CD4-positive, alpha-beta T cell treated with Interleukin-15 for 4 hours (primary cell): ENCODE results near the gene KLHDC4.
"Not testable (repeated sequence)": the region's sequence is repeated elsewhere in the genome, so short reads cannot be mapped to it uniquely, and the experiment has no call there.

Experiments used
- DNase-seq: peaks from one replicate; pipeline ENCODE4 v3.0.0-alpha.2; 2020; ENCODE audit warnings: low spot score

Gene KLHDC4

GRCh38 chr16:87765776-87766484 is at the start of gene KLHDC4:
KLHDC4 (minus strand) TSS chr16:87765986; CDS start chr16:87765890, 96 bp downstream.
- DNase-seq: peak; percentile 88

- DNase-seq: no peak
Measured at GRCh38 chr16:87815567-87815966, 49.8 kb upstream of the KLHDC4 start.

DNA sequence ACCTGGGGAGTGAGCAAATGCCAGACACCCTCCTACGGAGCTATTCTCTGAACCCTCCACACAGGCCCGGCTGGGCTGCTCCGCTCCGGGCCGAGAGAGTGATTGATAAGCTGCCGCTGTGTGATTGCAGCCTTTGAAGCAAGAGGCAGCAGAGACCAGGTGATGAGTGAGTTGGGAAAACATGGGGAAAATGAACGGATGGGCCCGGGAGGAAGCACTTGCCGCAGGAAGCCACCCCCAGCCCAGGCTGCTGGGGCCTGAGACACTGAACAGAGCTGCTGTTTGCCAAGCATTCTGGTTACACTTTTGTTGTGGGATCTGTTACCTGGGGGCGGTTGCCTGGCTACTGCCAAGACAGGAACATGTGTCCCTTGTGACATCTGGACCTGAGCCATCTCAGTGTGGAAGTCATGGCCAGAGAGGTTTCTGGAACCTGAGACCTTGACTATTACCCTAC is 46.4 kb upstream of the KLHDC4 start:
- DNase-seq: no peak

GRCh38 chr16:87811454-87811853 is 45.7 kb upstream of the KLHDC4 start:
- not testable (repeated sequence) for DNase-seq

DNA sequence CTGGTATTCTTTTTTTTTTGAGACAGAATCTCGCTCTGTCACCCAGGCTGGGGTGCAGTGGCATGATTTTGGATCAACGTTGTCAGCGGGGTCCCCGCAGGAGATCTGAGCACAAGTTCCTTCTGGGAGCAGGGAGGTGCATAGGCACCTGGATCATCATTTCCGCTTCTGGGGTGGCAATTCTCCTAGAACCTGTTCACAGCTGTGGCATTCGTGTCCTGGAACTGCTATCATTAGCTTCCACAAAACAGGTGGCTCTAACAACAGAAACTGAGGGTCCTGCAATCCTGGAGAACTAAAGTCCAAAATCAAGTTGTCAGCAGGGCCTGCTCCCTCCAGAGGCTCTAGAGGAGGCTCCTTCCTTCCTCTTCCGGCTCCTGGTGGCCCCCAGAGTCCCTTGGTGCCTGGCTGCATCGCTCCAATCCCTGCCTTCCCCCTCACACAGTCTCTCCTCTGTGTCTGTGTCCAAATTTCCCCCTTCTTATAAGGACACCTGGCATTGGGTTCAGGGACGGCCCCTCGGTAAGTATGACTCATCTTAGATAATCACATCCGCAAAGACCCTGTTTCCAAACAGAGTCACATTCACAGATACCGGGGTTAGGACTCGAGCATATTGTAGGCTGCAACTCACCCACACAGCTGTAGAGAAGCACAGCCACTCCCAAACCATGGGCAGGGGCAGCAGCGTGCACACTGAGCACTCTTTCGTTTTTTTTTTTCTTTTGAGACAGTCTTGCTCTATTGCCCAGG is 43.5 kb upstream of the KLHDC4 start:
- DNase-seq: no peak

DNA sequence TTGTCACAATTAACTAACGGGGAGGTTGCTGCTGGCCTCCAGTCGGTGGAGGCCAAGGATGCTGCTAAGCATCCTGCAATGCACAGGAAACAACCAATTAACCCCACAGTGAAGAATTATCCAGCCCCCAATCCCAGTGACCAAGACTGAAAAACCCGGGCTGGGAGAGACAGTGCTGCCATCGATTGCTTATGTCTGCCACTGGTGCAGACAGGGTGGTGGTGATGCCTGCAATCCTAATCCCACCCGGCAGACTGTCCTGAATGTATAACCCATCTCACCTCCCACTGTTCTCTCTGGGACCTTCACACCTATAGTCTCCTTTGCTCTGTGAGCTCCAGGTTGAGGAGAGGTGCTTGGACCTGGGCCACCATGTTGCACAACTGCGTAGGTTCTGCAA is 42.3 kb upstream of the KLHDC4 start:
- DNase-seq: no peak

DNA sequence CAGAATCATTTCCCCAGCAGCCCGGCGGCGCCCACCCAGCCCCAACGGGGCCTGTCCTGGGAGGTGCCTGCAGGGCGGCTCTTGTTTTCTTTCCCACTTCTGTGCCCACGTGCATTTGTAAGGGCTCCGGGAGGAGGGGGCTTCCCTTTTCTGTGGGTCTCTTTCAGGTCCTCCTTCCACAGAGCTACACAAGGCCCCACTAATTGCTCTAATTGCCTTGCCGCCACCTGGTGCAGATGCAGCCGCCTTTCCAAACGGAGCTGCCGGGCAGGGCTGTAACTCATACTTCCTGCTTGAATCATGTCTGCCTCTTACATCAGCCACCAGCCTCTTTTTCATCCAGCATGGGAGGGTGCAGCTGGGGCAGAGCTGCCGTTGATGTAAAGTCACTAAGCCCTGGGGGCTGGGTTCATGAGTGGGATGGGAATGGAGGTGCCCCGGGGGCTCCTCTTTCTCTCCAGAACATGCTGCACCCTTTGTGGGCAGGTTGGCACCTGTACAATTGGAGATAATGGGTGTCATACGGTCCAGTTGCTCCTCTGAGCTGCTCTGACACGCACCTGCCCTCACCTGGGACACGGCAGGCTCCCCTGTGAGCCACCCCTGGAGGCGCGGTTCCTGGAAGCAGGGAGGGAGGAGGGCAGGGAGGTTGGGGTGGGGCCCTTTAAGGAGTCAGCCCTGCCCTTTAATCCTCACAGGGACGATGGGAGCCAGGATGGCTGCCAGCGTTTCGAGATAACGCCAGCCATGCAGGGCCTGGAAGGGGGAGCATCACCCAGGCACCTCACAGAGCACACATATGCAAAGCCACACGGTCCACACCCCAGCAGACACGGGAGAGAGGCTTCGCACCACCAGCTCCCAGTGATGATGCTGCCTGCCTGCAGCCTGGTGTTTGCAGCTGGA is 41.1 kb upstream of the KLHDC4 start:
- DNase-seq: peak; percentile 30

DNA sequence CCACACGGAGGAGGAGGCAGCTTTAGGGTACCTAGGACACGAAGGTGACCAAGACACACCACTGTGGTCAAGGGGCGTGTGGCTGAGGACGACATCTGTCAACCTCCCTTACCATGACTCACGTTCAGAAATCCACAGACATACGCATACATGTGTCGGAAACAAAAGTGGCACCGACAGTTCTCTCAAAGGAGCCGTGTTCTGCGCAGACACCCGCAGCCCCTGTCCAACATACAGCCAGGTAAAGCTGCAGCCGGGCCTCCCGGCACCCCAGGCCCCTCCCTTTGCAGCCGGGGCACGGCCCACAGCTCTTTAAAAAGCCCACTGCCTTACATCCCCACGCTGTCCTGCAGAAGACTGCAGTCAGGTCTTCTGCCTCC is 40.5 kb upstream of the KLHDC4 start:
- DNase-seq: peak; percentile 2

DNA sequence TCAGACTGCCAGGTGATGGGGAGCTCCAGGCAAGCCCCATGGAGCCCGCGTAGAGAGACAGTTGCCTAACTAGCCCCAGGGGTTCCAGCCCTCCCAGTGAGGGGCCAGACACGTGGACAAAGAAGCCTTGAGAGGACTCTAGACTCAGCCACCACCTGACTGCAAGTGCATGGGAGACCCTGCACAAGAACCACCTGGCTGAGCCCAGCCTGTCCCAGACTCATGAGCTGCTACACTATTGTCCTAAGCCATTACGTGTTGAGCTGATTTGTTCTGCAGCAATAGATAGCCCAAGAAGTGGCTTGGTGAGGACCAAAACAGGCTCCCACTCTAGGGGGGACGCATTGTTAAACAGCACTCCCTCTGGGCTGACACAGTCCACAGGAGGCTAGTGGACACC is 37.6 kb upstream of the KLHDC4 start:
- no peak for DNase-seq

DNA sequence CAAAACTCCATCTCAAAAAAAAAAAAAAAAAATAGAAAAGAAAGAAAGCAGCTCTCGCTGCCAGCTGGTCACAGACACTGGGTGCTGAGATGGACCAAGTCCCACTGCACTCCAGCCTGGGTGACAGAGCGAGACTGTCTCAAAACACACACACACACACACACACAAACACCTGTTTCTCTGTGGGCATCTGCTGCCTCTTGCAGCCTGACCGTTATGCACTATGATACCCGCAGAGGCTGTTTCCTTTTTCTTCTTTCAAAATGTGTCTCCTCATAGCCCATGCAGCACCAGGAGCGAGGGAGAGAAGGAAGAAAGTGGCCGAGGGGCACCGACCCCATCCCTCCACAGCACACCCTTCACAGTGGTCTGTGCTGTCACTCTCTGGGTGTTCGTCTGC is 36.9 kb upstream of the KLHDC4 start:
- no peak for DNase-seq

- no peak for DNase-seq
Measured at GRCh38 chr16:87801679-87802259, 36.0 kb upstream of the KLHDC4 start.

GRCh38 chr16:87800497-87800896 is 34.7 kb upstream of the KLHDC4 start:
- DNase-seq: no peak

DNA sequence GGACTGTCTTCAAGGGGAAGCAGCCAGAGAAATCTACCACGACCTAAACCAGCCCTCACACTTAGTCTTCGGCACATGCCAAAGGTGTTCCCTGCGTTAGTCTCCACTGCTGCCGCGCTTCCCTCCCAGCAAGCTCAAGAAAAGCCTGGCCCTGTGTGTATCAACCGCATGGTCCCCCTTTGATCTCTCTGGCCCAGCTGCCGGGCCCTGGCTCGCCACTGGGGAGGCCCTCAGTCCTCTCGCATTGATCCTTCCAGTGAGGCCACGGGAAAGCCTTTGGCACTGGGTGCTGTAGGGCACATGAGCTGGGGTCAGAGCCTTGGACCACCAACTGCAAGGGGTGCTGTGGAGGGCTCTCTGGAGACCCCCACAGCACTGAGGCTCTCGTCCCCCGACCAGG is 29.6 kb upstream of the KLHDC4 start:
- DNase-seq: no peak

GRCh38 chr16:87794485-87795078 is 28.8 kb upstream of the KLHDC4 start:
- DNase-seq: no peak

DNA sequence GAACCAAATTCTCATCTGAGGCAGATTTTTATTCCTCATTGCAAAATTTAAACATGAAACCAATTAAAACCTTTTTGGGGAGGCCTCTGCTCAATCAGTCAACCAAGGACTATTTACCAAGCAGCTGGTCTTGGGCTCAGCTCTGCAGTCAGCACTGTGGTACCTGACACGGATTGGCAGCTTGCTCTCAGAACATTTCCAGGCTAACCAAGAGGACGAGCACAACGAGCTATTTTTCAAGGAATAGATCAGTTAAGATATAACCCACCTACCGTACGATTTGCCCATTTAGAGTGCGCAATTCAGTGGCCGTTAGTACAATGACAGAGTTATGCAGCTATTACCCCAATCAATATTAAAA is 26.4 kb upstream of the KLHDC4 start:
- DNase-seq: no peak

- DNase-seq: no peak
Measured at GRCh38 chr16:87791295-87792204, 25.8 kb upstream of the KLHDC4 start.

- DNase-seq: no peak
Measured at GRCh38 chr16:87790292-87791100, 24.7 kb upstream of the KLHDC4 start.

DNA sequence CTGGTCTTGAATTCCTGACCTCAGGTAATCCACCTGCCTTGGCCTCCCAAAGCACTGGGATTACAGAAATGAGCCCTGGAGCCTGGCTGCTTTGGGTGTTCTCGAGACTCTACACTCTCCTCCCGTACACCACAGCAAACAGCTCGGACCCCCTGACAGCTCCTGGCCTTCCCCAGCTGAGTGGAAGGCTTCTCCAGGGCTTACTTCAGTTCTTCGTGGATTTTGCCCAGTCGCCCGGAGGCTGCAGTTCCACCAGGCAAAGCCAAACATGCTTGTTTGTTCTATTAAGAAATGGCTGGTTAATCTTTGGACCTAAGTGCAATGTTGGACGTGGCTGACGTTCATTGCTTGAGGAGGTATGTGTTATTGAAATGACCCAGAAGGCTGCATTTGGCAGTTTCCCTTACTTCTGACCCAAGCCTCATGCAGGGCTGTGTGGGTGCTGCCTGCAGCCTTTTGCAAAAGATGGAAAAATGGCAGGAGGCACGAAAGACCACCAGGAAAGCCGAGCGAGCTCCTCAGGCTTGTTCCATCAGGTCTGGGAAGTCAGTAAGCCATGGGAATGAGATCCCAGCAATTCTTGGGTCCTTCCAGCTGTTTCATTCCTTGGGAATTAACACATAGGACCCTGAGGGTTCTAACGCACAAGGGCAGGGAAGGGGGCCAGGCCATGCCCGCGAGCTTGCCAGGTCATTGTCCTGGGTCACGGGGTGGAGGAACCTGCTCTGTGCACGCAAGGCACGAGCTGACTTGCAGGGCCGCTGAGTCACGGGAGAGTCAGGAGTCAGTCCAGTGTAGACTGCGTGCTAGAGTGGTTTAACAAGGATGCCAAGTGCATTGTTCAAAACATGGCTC is 23.9 kb upstream of the KLHDC4 start:
- no peak for DNase-seq
